AML-193 (cell line): ENCODE results near the gene CDH23.

Experiments used
- DNase-seq, 2 experiments: peaks; one replicate each; lab custom pipeline; 2025; lab: John Stamatoyannopoulos, UW

Gene CDH23

GRCh38 chr10:71744897-71745663 is 348.4 kb downstream of the CDH23 start:
- no peak for DNase-seq

DNA sequence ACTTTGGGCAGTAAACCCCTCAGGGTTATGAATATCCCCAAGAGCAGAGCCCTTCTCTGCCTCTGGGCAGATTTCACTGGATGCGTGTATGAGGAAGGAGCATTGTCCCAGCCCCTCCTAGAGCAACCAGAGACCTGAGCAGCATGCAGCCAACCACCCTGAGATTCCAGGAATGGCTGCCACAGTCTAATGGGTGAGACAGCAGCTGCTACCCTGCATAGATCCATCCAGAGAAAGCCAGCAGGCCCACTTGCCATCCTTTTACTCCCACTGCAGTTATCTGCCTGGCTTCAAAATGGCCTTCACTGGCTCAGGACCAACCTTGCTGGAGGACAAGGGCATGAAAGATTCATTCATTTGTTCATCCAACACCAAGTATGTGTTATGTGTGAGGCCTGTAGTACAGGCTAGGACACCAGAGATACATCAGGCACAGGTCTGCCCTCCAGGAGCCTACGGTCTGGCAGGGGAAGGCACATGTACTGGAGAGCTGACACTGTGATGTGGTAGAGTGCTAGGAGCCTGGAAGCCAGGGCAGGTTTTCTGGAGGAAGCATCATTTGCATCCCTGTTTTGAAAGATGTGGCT is 349.0 kb downstream of the CDH23 start:
- no peak for DNase-seq

GRCh38 chr10:71746344-71747037 is 349.8 kb downstream of the CDH23 start:
- DNase-seq, result peak; percentile 78 to 84

DNA sequence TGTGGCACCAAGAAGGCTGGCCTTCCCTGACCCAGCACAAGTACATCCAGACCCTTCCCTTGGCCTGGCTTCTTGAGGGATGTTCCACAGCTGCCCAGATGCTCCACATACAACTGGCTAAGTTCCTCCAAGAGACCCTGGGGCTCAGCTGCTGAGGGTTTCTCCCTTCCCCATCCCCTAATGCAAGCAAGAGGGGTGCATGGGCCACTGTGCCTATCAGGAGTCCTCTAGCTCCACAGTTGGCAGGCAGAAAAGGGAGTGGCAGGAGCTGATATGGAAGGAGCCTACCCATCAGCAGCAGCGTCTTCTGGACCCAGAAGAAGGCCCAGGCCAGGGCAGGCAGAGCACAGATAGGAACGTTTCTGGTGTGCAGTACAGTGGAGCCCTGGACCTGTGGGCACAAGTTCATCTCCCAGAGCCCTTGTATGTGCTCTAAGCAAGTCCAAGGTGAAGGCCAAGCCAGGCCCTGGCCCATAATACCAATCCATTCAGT is 350.4 kb downstream of the CDH23 start:
- no peak for DNase-seq

- DNase-seq, result peak; percentile 63 to 69
Measured at GRCh38 chr10:71747551-71748523, 351.1 kb downstream of the CDH23 start.

DNA sequence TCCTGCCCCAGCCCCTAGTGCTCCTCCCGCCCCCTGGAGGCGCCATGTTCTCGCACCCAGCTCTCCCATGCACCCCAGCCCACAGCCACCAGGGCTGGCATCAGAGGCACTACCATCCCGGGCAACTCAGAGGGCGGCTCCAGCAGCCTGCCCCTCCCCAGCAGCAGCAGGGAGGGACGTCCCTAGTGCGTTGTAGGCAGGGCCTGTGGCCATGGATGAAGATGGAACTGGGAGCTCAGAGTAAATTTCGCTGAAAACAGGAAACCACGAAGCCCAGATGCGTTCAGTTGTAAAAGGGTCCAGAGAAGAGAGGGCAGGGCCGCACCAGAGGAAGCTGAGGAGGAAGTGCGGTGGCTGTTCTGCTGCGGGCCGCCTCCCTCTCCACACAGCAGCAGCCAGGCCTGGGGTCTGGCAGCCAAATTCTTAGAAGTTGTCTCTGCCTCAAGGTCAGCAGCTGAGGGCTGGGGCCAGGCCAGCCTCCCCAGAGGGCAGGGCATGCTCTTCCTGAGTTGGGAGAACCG is 352.0 kb downstream of the CDH23 start:
- DNase-seq, result peak; percentile 98 to 99

DNA sequence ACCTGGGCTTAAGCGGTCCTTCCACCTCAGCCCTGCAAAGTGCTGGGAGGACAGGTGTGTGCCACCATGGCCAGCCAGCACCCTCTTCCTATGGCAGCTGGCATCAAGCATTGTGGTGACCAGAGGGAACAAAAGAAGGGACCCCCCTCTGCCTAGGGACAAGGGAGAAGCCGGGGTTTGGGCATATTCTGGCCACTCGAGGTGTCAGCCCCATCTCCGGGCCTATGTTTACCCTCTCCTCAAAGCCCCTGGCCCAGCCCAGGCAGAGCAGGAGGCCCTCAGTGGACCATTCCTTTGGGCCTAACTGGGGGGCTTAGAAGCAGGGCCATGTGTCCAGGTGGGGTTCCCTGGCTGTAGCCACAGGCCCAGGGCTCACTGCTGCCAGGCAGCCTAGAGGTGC is 352.7 kb downstream of the CDH23 start:
- no peak for DNase-seq

DNA sequence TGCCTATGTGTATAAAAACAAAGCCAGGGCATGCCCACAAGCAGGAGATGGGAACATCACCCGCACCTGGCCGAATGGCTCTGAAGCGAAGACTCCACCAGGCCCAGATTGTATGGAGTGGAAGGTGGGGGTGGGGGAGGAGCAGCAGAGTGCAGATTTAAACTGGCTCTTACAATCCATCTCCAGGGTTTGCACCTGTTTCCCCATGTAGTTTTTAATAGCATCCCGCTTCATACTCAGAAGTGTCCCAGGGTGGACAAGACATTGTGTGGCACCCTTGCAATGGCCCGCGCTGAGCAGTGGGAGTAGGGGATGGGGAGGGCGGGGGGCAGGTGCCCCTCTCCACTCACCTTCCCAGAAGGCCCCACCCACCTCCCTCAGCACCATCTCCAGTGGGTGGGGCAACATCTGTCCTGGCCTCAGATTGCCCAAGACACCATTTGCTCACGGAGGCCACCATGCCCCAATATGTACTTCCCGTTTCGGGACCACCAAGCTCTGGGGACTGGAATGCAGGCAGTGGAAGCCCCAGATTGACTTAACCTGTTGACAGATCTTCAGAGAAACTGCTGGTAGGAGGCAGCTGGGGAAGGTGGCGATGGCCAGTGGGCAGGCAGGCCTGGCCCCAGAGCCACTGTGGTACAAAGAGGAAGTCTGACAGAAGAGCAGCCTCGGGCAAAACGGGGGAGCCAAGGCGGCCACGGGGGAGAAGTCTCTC is 353.6 kb downstream of the CDH23 start:
- peak; percentile 81 to 82 for DNase-seq

- no peak for DNase-seq
Measured at GRCh38 chr10:71750986-71751385, 354.3 kb downstream of the CDH23 start.

GRCh38 chr10:71751515-71752224 is 354.9 kb downstream of the CDH23 start:
- DNase-seq, result no peak

- no peak for DNase-seq
Measured at GRCh38 chr10:71752391-71753090, 355.8 kb downstream of the CDH23 start.

- DNase-seq, result peak; percentile 98
Measured at GRCh38 chr10:71753091-71753959, 356.6 kb downstream of the CDH23 start.

GRCh38 chr10:71753960-71754505 is 357.3 kb downstream of the CDH23 start:
- DNase-seq, result no peak

DNA sequence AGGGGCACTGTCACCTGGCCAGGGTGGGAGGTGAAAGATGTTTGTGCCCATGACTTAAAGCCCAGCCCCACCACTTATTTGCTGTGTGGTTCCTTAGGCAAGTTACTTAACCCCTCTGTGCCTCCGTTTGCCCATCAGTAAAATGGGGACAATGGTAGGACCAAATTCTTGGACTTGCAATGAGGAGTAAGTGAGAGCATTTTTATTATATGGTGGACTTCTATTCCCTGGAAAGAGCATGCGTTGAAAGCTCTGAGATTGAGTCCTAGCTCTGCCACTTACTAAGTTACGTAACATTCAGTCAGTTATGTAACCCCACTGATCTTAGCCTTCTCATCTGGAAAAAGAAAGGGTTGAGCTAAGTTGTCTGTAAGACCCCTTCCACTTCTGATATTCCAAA is 357.8 kb downstream of the CDH23 start:
- DNase-seq, result peak; percentile 67

DNA sequence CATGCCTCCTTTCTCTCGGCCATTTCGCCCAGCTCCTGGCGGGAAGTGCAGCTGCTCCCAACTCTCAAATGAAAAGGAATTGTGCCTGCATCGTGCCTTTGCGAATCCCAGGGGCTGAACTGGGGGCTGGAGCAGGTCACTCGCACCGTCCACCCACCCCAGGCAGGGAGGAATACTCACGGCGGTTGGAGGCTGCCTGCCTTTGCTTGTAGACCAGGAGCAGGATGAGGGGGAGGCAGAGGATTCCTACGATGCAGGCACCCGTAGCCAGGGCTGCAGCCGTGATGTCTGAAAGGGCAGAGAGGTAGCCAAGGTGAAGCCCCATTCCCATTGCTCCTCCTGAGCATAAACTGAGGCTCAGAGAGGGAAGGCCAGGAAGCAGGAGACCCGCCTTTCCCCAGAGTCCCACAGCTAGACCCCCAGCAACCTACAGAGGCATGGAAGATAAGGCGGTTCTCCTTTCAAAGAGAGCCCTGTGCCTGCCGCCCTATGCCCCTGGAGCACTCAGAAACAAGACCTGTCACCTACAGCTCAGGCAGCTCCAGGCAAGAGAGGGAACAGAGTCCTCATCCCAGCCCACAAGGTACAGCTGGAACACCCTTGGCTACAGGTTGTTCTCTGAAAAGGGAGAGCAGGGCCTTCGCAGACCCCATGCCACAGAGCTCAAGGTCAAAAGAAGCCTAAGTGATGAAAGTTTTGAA is 358.6 kb downstream of the CDH23 start:
- no peak for DNase-seq

GRCh38 chr10:71756311-71757191 is 359.8 kb downstream of the CDH23 start:
- DNase-seq, result no peak
